ENCODE results near the gene SEPTIN14.

GRCh38 chr7:55774327-55775050, 88.1 kb downstream of the SEPTIN14 start:
- no peak for TF ChIP-seq CTCF (IDR thresholded peaks at IDR 0.05 in 2 of 3, conservative IDR thresholded peaks at IDR 0.05 in 1 of 3; ENCODE audit: borderline replicate concordance in 1 of 3, insufficient read depth in 1 of 3, low read depth in 2 of 3, low read length in 2 of 3)
- TF ChIP-seq MAX (IDR thresholded peaks at IDR 0.05) = no peak
- TF ChIP-seq ZBTB33 (IDR thresholded peaks at IDR 0.05; ENCODE audit: extremely low read depth, insufficient replicate concordance, low read length) = no peak
- no peak for TF ChIP-seq POLR2A (IDR thresholded peaks at IDR 0.05; ENCODE audit: borderline replicate concordance, extremely low read depth, insufficient read depth, insufficient read length)
- TF ChIP-seq SRF (IDR thresholded peaks at IDR 0.05; ENCODE audit: low read depth) = no peak
- no peak for TF ChIP-seq POLR2AphosphoS5 (IDR thresholded peaks at IDR 0.05; ENCODE audit: low read depth, low read length)
- no peak for TF ChIP-seq JUND (IDR thresholded peaks at IDR 0.05)
- no peak for TF ChIP-seq EZH2 (IDR thresholded peaks at IDR 0.05)
- no peak for TF ChIP-seq CBX3 (IDR thresholded peaks at IDR 0.05; ENCODE audit: low read depth)
- no peak for TF ChIP-seq YY1 (IDR thresholded peaks at IDR 0.05; ENCODE audit: extremely low read depth, insufficient replicate concordance, low read depth, low read length)
- TF ChIP-seq FOSL1 (IDR thresholded peaks at IDR 0.05; ENCODE audit: low read depth) = no peak
- TF ChIP-seq EGR1 (IDR thresholded peaks at IDR 0.05; ENCODE audit: low read depth) = no peak
